ENCODE measurements around the gene MRM1. TPM values are rescaled to one million over a fixed set of nuclear protein-coding genes. Genes with fewer than 3 reads are reported as not detected.

The MRM1 gene
- total and polyA plus RNA-seq, 2 experiments from 2014 or later: 7.6 to 20.4 TPM

DNA sequence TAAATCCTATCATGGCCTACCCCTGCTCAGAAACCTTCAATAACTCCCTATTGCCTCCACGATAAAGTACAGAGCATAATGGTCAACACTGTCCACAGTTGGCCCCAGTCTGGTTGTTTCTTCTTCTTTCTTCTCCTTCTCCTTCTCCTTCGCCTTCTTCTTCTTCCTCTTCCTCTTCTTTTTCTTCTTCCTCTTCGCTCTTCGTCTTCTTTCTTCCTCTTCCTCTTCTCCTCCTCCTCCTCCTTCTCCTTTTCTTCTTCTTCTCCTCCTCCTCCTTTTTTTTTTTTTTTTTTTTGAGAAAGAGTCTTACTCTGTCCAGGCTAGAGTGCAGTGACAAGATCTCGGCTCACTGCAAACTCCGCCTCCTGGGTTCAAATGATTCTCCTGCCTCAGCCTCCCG, 23.8 kb downstream of the MRM1 start:
- Histone ChIP-seq H4K20me1 (replicated peaks; ENCODE audit: insufficient read depth) (no peaks in the 10 kb centered on the region; the same call in 1 of the 2 replicates), H3K9me2 (ENCODE audit: insufficient read depth) (no peaks in the 10 kb centered on the region), H3K27me3 (ENCODE audit: insufficient read depth) (no peaks in the 10 kb centered on the region), H2AFZ (no peak overlapping the region), H3K27ac (ENCODE audit: low read depth) (no peak overlapping the region), H3K79me2 (replicated peaks; ENCODE audit: insufficient read depth) (no peaks in the 10 kb centered on the region), H3K36me3 (ENCODE audit: insufficient read depth) (no peaks in the 10 kb centered on the region), H3K4me3 (no peak overlapping the region), H3F3A (replicated peaks; ENCODE audit: low read depth) (peaks cover 2% of the 10 kb centered on the region; the same call in 1 of the 2 replicates), H3K4me1 (ENCODE audit: insufficient read depth) (no peaks in the 10 kb centered on the region), H3K4me2 (no peak overlapping the region)
- TF ChIP-seq, protein P1, sequence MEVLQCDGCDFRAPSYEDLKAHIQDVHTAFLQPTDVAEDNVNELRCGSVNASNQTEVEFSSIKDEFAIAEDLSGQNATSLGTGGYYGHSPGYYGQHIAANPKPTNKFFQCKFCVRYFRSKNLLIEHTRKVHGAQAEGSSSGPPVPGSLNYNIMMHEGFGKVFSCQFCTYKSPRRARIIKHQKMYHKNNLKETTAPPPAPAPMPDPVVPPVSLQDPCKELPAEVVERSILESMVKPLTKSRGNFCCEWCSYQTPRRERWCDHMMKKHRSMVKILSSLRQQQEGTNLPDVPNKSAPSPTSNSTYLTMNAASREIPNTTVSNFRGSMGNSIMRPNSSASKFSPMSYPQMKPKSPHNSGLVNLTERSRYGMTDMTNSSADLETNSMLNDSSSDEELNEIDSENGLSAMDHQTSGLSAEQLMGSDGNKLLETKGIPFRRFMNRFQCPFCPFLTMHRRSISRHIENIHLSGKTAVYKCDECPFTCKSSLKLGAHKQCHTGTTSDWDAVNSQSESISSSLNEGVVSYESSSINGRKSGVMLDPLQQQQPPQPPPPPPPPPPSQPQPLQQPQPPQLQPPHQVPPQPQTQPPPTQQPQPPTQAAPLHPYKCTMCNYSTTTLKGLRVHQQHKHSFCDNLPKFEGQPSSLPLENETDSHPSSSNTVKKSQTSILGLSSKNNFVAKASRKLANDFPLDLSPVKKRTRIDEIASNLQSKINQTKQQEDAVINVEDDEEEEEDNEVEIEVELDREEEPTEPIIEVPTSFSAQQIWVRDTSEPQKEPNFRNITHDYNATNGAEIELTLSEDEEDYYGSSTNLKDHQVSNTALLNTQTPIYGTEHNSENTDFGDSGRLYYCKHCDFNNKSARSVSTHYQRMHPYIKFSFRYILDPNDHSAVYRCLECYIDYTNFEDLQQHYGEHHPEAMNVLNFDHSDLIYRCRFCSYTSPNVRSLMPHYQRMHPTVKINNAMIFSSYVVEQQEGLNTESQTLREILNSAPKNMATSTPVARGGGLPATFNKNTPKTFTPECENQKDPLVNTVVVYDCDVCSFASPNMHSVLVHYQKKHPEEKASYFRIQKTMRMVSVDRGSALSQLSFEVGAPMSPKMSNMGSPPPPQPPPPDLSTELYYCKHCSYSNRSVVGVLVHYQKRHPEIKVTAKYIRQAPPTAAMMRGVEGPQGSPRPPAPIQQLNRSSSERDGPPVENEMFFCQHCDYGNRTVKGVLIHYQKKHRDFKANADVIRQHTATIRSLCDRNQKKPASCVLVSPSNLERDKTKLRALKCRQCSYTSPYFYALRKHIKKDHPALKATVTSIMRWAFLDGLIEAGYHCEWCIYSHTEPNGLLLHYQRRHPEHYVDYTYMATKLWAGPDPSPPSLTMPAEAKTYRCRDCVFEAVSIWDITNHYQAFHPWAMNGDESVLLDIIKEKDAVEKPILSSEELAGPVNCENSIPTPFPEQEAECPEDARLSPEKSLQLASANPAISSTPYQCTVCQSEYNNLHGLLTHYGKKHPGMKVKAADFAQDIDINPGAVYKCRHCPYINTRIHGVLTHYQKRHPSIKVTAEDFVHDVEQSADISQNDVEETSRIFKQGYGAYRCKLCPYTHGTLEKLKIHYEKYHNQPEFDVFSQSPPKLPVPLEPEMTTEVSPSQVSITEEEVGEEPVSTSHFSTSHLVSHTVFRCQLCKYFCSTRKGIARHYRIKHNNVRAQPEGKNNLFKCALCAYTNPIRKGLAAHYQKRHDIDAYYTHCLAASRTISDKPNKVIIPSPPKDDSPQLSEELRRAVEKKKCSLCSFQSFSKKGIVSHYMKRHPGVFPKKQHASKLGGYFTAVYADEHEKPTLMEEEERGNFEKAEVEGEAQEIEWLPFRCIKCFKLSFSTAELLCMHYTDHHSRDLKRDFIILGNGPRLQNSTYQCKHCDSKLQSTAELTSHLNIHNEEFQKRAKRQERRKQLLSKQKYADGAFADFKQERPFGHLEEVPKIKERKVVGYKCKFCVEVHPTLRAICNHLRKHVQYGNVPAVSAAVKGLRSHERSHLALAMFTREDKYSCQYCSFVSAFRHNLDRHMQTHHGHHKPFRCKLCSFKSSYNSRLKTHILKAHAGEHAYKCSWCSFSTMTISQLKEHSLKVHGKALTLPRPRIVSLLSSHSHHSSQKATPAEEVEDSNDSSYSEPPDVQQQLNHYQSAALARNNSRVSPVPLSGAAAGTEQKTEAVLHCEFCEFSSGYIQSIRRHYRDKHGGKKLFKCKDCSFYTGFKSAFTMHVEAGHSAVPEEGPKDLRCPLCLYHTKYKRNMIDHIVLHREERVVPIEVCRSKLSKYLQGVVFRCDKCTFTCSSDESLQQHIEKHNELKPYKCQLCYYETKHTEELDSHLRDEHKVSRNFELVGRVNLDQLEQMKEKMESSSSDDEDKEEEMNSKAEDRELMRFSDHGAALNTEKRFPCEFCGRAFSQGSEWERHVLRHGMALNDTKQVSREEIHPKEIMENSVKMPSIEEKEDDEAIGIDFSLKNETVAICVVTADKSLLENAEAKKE (CRISPR knock-in tag; IDR thresholded peaks at IDR 0.05): no peak
- Mint-ChIP-seq H3K4me1 (peaks cover 15% of the 10 kb centered on the region), H3K27ac (no peak overlapping the region), H3K27me3 (ENCODE audit: insufficient read depth, low read depth, poor library complexity) (peaks cover 13% of the 10 kb centered on the region), H3K4me3 (no peak overlapping the region), H3K9me3 (no peaks in the 10 kb centered on the region), H3K36me3 (ENCODE audit: low read depth) (no peaks in the 10 kb centered on the region)
- ATAC-seq (no peak), DNase-seq (ENCODE audit: low spot score) (no peak)

DNA sequence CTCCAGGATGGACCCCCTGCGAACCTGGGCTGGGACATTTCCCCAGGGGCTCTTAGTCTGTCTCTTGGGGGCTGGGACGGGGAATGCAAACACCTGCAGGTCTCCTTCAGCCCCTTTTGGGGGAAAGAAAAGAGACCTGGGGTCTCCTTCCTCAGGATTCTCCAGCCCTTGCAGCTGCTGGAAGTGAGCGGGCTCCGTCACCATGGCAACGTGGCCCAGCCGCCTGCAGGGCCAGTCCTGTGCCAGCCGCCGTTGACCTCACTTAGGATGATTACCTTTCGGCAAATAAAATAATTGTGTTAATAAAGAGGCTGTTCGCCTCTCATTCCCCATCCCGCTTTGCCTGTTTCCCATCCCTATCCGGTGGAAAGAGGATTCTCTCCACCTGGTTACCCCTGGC, 25.7 kb downstream of the MRM1 start:
- Mint-ChIP-seq H3K4me3 (no peak overlapping the region), H3K27ac (no peak overlapping the region), H3K36me3 (ENCODE audit: low read depth) (no peaks in the 10 kb centered on the region), H3K9me3 (no peaks in the 10 kb centered on the region), H3K27me3 (ENCODE audit: insufficient read depth, low read depth, poor library complexity) (peaks cover 17% of the 10 kb centered on the region), H3K4me1 (peaks cover 12% of the 10 kb centered on the region)
- Histone ChIP-seq H3K79me2 (replicated peaks; ENCODE audit: insufficient read depth) (no peaks in the 10 kb centered on the region), H3K27ac (ENCODE audit: low read depth) (no peak overlapping the region), H3K27me3 (ENCODE audit: insufficient read depth) (no peaks in the 10 kb centered on the region), H3K4me2 (no peak overlapping the region), H3K4me3 (no peak overlapping the region), H3K36me3 (ENCODE audit: insufficient read depth) (no peaks in the 10 kb centered on the region), H4K20me1 (replicated peaks; ENCODE audit: insufficient read depth) (no peaks in the 10 kb centered on the region; the same call in 1 of the 2 replicates), H3K4me1 (ENCODE audit: insufficient read depth) (0 out of 2 replicates have a peak, but pooled peaks cover 3% of the 10 kb centered on the region), H3F3A (replicated peaks; ENCODE audit: low read depth) (peaks cover 2% of the 10 kb centered on the region; the same call in 1 of the 2 replicates), H2AFZ (no peak overlapping the region), H3K9me2 (ENCODE audit: insufficient read depth) (no peaks in the 10 kb centered on the region)
- ATAC-seq (peak; percentile 17; the same call in 1 of the 3 replicates), DNase-seq (ENCODE audit: low spot score) (peak; percentile 56)
- TF ChIP-seq EZH2phosphoT487 (IDR thresholded peaks at IDR 0.05; ENCODE audit: unreplicated experiment) (no peak), NANOG (IDR thresholded peaks at IDR 0.05; ENCODE audit: borderline replicate concordance) (no peak), REST (IDR thresholded peaks at IDR 0.05; ENCODE audit: unreplicated experiment) (no peak), ZNF114 (CRISPR knock-in tag; IDR thresholded peaks at IDR 0.05) (no peak), EZH2 (IDR thresholded peaks at IDR 0.05; ENCODE audit: low read depth, unreplicated experiment) (no peak), CREB1 (CRISPR knock-in tag; IDR thresholded peaks at IDR 0.05; ENCODE audit: low read depth) (no peak), JUNB (IDR thresholded peaks at IDR 0.05; ENCODE audit: unreplicated experiment) (no peak), POLR2AphosphoS5 (IDR thresholded peaks at IDR 0.05; ENCODE audit: low read depth) (no peak), STAT1 (IDR thresholded peaks at IDR 0.05; ENCODE audit: unreplicated experiment) (no peak)
- TF ChIP-seq, protein P2, sequence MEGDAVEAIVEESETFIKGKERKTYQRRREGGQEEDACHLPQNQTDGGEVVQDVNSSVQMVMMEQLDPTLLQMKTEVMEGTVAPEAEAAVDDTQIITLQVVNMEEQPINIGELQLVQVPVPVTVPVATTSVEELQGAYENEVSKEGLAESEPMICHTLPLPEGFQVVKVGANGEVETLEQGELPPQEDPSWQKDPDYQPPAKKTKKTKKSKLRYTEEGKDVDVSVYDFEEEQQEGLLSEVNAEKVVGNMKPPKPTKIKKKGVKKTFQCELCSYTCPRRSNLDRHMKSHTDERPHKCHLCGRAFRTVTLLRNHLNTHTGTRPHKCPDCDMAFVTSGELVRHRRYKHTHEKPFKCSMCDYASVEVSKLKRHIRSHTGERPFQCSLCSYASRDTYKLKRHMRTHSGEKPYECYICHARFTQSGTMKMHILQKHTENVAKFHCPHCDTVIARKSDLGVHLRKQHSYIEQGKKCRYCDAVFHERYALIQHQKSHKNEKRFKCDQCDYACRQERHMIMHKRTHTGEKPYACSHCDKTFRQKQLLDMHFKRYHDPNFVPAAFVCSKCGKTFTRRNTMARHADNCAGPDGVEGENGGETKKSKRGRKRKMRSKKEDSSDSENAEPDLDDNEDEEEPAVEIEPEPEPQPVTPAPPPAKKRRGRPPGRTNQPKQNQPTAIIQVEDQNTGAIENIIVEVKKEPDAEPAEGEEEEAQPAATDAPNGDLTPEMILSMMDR (conservative IDR thresholded peaks at IDR 0.05; ENCODE audit: low read depth in 2 of 2): no peak
